ENCODE results near the gene LRRC3.
A peak's percentile ranks its signal among the peaks of the same experiment; 100 is the strongest.
"Not testable (repeated sequence)": the region's sequence is repeated elsewhere in the genome, so short reads cannot be mapped to it uniquely, and the experiment has no call there.

The LRRC3 gene

GRCh38 chr21:44471996-44472395, 16.7 kb downstream of the LRRC3 start:
- Histone ChIP-seq H3K36me3 (ENCODE audit: control insufficient read depth, insufficient read depth, low read length) (no peaks in the 10 kb centered on the region), H3K4me1 (ENCODE audit: control insufficient read depth, insufficient read depth, low read length) (no peaks in the 10 kb centered on the region), H3K4me3 (ENCODE audit: low read length) (no peak overlapping the region), H3K9ac (ENCODE audit: low read length) (no peak overlapping the region), H3K27me3 (ENCODE audit: control insufficient read depth, insufficient read depth, low read length) (no peaks in the 10 kb centered on the region), H3K27ac (ENCODE audit: low read depth, low read length) (no peak overlapping the region)

GRCh38 chr21:44473915-44474555, 18.7 kb downstream of the LRRC3 start:
- H3K4me3 ChIP-seq (ENCODE audit: low read length): no peak overlapping the region
- H3K27me3 ChIP-seq (ENCODE audit: control insufficient read depth, insufficient read depth, low read length): no peaks in the 10 kb centered on the region
- H3K27ac ChIP-seq (ENCODE audit: low read depth, low read length): no peak overlapping the region
- no peaks in the 10 kb centered on the region for H3K36me3 ChIP-seq (ENCODE audit: control insufficient read depth, insufficient read depth, low read length)
- H3K9ac ChIP-seq (ENCODE audit: low read length): no peak overlapping the region
- peaks cover 10% of the 10 kb centered on the region for H3K4me1 ChIP-seq (ENCODE audit: control insufficient read depth, insufficient read depth, low read length)

- H3K4me1 ChIP-seq (ENCODE audit: control insufficient read depth, insufficient read depth, low read length): peaks cover 10% of the 10 kb centered on the region
- H3K27me3 ChIP-seq (ENCODE audit: control insufficient read depth, insufficient read depth, low read length): no peaks in the 10 kb centered on the region
- H3K27ac ChIP-seq (ENCODE audit: low read depth, low read length): no peak overlapping the region
- H3K9ac ChIP-seq (ENCODE audit: low read length): no peak overlapping the region
- H3K36me3 ChIP-seq (ENCODE audit: control insufficient read depth, insufficient read depth, low read length): no peaks in the 10 kb centered on the region
- H3K4me3 ChIP-seq (ENCODE audit: low read length): no peak overlapping the region
Measured at GRCh38 chr21:44475266-44475845, 20.0 kb downstream of the LRRC3 start.

- Histone ChIP-seq H3K27ac (ENCODE audit: low read depth, low read length) (peak overlapping the region; percentile 74), H3K4me3 (ENCODE audit: low read length) (no peak overlapping the region), H3K27me3 (ENCODE audit: control insufficient read depth, insufficient read depth, low read length) (peaks cover 2% of the 10 kb centered on the region), H3K9ac (ENCODE audit: low read length) (no peak overlapping the region), H3K4me1 (ENCODE audit: control insufficient read depth, insufficient read depth, low read length) (peaks cover 10% of the 10 kb centered on the region), H3K36me3 (ENCODE audit: control insufficient read depth, insufficient read depth, low read length) (no peaks in the 10 kb centered on the region)
Measured at GRCh38 chr21:44477131-44477530, 21.8 kb downstream of the LRRC3 start.

- H3K4me3 ChIP-seq (ENCODE audit: low read length): no peak overlapping the region
- H3K4me1 ChIP-seq (ENCODE audit: control insufficient read depth, insufficient read depth, low read length): peaks cover 10% of the 10 kb centered on the region
- peaks cover 2% of the 10 kb centered on the region for H3K27me3 ChIP-seq (ENCODE audit: control insufficient read depth, insufficient read depth, low read length)
- no peak overlapping the region for H3K9ac ChIP-seq (ENCODE audit: low read length)
- no peaks in the 10 kb centered on the region for H3K36me3 ChIP-seq (ENCODE audit: control insufficient read depth, insufficient read depth, low read length)
- peak overlapping the region; percentile 74 for H3K27ac ChIP-seq (ENCODE audit: low read depth, low read length)
Measured at GRCh38 chr21:44477712-44478111, 22.4 kb downstream of the LRRC3 start.

- H3K9ac ChIP-seq (ENCODE audit: low read length): no peak overlapping the region
- H3K36me3 ChIP-seq (ENCODE audit: control insufficient read depth, insufficient read depth, low read length): no peaks in the 10 kb centered on the region
- peaks cover 2% of the 10 kb centered on the region for H3K27me3 ChIP-seq (ENCODE audit: control insufficient read depth, insufficient read depth, low read length)
- peak overlapping the region; percentile 74 for H3K27ac ChIP-seq (ENCODE audit: low read depth, low read length)
- H3K4me3 ChIP-seq (ENCODE audit: low read length): no peak overlapping the region
- peaks cover 10% of the 10 kb centered on the region for H3K4me1 ChIP-seq (ENCODE audit: control insufficient read depth, insufficient read depth, low read length)
Measured at GRCh38 chr21:44478124-44478800, 23.0 kb downstream of the LRRC3 start.

- H3K9ac ChIP-seq (ENCODE audit: low read length): no peak overlapping the region
- H3K36me3 ChIP-seq (ENCODE audit: control insufficient read depth, insufficient read depth, low read length): no peaks in the 10 kb centered on the region
- H3K27me3 ChIP-seq (ENCODE audit: control insufficient read depth, insufficient read depth, low read length): peaks cover 2% of the 10 kb centered on the region
- no peak overlapping the region for H3K4me3 ChIP-seq (ENCODE audit: low read length)
- H3K4me1 ChIP-seq (ENCODE audit: control insufficient read depth, insufficient read depth, low read length): peaks cover 10% of the 10 kb centered on the region
- peak overlapping the region; percentile 74 for H3K27ac ChIP-seq (ENCODE audit: low read depth, low read length)
Measured at GRCh38 chr21:44478801-44479167, 23.5 kb downstream of the LRRC3 start.

- H3K27ac ChIP-seq (ENCODE audit: low read depth, low read length); H3K9ac ChIP-seq (ENCODE audit: low read length); H3K4me3 ChIP-seq (ENCODE audit: low read length); H3K27me3 ChIP-seq (ENCODE audit: control insufficient read depth, insufficient read depth, low read length); H3K36me3 ChIP-seq (ENCODE audit: control insufficient read depth, insufficient read depth, low read length): not testable (repeated sequence)
- peaks cover 10% of the 10 kb centered on the region for H3K4me1 ChIP-seq (ENCODE audit: control insufficient read depth, insufficient read depth, low read length)
Measured at GRCh38 chr21:44479556-44480199, 24.4 kb downstream of the LRRC3 start.

- Histone ChIP-seq H3K4me3 (ENCODE audit: low read length) (no peak overlapping the region), H3K27me3 (ENCODE audit: control insufficient read depth, insufficient read depth, low read length) (peaks cover 2% of the 10 kb centered on the region), H3K4me1 (ENCODE audit: control insufficient read depth, insufficient read depth, low read length) (peaks cover 10% of the 10 kb centered on the region), H3K27ac (ENCODE audit: low read depth, low read length) (no peak overlapping the region), H3K9ac (ENCODE audit: low read length) (no peak overlapping the region), H3K36me3 (ENCODE audit: control insufficient read depth, insufficient read depth, low read length) (no peaks in the 10 kb centered on the region)
Measured at GRCh38 chr21:44480200-44481053, 25.1 kb downstream of the LRRC3 start.

- Histone ChIP-seq H3K9ac (ENCODE audit: low read length) (no peak overlapping the region), H3K27ac (ENCODE audit: low read depth, low read length) (no peak overlapping the region), H3K4me3 (ENCODE audit: low read length) (no peak overlapping the region), H3K36me3 (ENCODE audit: control insufficient read depth, insufficient read depth, low read length) (no peaks in the 10 kb centered on the region), H3K4me1 (ENCODE audit: control insufficient read depth, insufficient read depth, low read length) (peaks cover 8% of the 10 kb centered on the region), H3K27me3 (ENCODE audit: control insufficient read depth, insufficient read depth, low read length) (peaks cover 2% of the 10 kb centered on the region)
Measured at GRCh38 chr21:44482581-44483287, 27.4 kb downstream of the LRRC3 start.

- peaks cover 2% of the 10 kb centered on the region for H3K4me1 ChIP-seq (ENCODE audit: control insufficient read depth, insufficient read depth, low read length)
- no peak overlapping the region for H3K9ac ChIP-seq (ENCODE audit: low read length)
- H3K27me3 ChIP-seq (ENCODE audit: control insufficient read depth, insufficient read depth, low read length): peaks cover 2% of the 10 kb centered on the region
- no peak overlapping the region for H3K4me3 ChIP-seq (ENCODE audit: low read length)
- H3K27ac ChIP-seq (ENCODE audit: low read depth, low read length): no peak overlapping the region
- no peaks in the 10 kb centered on the region for H3K36me3 ChIP-seq (ENCODE audit: control insufficient read depth, insufficient read depth, low read length)
Measured at GRCh38 chr21:44483288-44484237, 28.3 kb downstream of the LRRC3 start.

Measured in rectal smooth muscle tissue (tissue), 1 donor.